Measurements from ENCODE around the gene ZFX.
"Not testable (repeated sequence)": the region's sequence is repeated elsewhere in the genome, so short reads cannot be mapped to it uniquely, and the experiment has no call there.

Gene ZFX

DNA sequence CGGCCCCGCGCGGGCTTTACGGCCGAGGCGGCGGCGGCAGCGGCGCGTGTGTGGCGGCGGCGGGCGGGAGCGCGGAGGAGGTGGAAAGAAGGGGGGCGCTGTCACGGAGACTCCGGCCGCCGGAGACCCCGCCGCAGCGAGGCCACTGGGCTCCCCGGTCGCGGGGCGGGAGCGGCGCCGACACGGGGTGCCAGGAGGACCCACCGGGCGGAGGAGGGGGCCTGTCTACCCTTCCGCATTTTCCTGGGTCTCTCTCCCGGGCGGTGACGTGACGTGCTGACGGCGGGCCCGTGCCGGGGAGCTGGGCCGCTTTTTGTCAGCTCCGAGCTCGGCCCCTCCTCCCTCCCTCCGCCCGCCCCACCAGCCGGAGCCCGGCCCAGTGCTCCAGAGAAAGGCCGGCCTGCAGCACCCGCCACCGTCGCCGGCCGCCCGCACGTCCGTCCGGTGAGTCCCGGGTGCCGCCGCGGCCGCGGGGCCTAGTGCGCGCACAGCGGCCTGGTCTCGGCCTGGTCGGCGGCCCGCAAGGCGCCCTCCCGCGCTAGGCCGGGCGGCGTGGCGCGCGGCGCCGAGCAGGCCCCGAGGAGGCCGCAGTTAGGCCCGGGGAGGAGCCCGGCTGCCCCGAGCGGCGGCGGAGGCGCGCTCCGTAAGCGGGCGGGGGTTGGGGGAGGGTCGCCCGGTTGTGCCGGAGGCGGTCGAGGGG, at the start of gene ZFX:
Gene ZFX (plus strand): TSS at position 379 of the 700 bp plus-strand sequence. CDS start 23,014 bp downstream, outside the sequence.
- no peak for DNase-seq

DNA sequence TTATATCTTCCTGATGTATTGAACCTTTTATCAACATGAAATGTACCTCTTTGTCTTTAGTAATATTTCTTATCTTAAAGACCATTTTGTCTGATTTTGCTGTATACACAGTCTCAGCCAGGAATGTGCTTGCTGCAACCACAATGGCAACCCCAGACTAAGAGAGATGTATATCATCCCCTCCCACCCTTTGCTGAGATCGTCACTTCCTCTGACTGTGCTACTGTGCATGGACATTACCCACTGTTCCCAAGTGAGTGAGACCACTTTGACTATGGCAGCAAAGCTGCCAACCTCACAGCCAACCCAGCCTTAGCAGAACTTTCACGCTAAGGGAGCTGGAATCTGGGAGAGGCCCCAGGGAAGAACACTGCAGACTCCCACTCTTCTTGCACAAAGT, 48.8 kb upstream of the ZFX start:
- DNase-seq, result no peak

DNA sequence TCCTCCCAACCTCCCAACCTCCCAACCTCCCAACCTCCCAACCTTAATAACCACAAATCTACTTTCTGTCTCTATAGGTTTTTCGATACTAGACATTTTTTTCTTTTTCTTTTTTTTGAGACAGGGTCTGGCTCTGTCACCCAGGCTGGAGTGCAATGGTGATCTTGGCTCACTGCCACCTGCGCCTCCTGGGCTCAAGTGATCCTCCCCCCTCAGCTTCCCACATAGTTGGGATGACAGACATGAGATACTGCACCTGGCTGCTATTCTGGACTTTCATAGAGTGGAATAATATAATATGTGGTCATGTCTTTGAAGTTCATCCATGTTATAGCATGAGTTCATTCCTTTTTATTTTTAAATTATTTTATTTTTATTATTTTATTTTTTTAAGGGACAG, 39.5 kb upstream of the ZFX start:
- no peak for DNase-seq

DNA sequence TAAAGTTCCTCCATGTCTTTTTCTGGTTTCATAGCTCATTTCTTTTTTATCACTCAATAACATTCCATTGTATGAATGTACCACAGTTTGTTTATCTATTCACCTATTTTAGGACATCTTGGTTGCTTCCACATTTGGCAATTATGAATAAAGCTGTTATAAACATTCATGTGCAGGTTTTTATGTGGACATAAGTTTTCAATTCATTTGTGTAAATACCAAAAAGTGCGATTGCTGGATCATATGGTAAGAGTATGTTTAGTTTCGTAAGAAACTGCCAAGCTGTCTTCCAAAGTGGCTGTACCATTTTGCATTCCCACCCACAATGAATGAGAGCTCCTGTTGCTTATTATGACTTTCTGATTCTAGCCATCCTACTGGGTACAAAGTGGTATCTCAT, 36.3 kb upstream of the ZFX start:
- no peak for DNase-seq

DNA sequence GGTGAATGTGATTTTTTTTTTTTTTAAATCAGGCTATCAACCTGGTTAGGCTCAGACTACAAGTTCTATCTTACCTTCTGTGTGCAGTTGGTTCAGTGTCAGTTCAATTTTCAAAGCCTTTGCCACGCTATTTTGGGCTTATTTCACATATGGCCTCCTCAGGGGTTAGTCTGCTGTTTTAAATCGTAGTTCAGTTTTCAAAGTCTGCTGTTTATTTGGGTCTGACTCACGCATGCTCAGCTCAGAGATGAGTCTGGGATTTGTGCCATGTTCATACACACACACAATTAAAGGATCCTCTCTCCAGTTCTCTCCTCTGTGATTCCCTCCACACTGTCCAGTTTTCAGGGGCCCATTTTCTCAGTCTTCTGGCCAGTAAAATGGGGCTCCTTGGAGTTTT, 32.3 kb upstream of the ZFX start:
- DNase-seq, result no peak

DNA sequence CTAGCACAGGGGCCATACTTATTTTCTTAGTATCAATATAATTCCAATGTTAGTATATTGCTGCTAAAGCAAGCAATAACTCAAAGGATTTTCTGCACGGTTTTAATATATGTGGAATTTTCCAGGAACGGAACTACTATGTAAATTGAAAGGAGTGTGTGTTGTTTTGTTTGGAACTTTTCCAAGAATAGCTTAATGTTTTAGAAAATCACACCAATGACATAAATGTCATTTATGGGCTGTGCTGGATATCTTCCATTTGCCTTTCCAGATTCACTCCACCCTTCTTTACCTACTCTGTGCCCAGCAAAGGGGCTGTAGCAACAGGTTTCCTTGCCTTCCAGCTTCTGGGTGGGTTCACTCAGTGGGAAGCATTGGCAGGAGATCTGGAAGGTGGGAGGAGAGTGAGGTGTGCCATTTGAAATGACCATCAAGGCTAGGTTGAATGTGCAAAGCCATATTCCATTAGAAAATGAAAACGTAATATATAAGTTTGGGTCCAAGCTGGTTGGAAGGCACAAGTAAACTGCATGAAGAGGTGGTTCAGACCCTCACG, 25.2 kb upstream of the ZFX start:
- DNase-seq, result no peak

DNA sequence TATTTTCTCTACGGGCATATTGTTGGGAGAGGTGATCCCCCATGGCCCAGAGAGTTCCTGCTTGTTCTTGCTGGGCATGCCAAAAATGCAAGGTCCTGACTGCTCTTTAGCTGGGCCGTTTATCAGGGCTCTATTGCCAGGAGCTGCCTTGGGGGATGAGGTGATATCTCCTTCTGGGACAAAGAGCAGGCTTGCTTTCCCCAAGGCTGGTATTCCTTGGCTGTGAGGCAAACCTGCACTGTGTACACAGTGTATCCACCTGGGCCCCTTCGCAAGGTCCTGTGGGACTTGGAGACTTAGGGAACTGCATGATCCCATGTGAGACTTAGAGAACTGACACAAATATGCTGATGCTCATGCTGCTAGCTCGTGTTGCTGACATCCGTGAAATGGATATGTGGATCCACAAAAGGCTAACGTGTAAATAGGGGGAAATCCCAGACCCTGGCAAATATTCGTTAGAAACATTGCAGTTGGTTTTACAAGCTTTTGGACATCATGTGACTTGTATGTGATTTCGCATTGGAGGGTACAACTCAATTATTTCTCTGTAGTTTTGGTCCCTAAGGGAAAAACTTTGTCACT, 24.4 kb upstream of the ZFX start:
- no peak for DNase-seq

DNA sequence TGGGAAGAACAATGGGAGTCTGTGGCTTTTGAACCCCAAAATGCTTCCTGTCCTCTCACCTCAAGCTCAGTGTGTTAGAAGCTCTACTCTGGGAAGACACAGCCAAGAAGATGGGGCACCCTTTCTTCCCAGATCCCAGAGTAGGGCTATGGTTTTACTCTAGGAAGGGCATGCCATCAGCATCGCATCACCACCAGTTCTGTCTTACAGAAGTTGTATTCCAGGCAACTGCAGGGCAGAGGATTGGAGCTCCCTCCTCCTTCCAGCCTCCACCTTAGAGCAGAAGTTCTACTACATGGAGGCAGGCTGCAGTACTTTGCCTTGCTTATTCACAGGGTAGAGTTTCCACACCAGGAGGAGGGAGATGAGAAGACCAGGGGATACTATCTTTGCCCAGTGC, 18.1 kb upstream of the ZFX start:
- no peak for DNase-seq

DNA sequence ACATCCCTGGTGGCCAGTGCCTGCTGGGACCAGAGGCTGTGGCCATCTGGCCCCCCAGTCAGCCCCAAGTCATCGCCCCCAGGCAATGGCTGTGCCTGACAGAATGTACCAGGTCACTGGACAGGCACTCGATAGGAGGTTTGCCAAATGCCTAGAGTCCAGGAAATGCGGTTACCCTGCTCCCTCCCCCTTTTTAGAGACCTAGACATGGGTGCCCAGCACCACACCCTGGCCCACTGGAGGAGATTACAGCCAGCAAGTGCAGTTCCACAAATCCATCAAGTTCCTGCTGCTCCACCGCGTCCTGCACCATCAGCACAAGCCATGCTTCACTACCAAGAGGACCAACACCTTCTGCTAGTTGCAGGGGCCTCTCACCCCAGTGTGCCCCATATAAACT, 16.2 kb upstream of the ZFX start:
- DNase-seq, result no peak

DNA sequence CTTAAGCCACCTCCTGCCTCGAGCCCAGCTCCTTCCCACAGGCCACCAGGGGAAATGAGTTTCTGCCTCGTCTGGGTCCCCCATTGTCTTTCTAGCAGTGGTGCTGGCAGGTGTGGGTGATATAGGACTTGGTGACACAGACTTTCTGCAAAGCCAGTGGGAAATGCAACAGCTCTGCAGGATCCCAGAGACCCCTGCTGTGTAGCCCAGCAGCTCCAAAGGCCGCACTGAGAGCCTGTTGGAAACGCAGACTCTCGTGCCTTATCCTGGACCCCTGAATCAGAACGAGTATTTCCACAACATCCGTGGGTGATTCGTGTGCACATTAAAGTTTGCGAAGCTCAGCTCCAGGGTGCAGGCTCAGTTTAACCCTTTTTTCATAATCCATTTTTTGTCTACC, 13.8 kb upstream of the ZFX start:
- not testable (repeated sequence) for DNase-seq

DNA sequence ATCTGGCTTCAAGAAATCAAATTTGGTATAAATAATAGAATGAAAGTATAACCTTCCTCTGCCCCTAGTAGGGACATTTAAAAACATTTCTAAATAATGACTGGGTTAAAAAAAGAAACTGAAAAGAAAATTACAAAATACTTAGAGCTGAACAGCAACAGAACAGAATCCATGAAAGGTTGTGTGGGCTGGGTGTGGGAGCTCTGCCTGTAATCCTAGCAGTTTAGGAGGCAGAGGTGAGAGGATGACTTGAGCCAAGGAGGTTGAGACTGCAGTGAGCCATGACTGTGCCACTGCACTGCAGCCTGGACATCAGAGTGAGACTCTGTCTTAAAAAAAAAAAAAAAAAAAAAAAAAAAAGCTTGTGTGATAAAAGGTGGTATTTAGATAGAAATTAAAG, 12.3 kb upstream of the ZFX start:
- DNase-seq, result no peak

DNA sequence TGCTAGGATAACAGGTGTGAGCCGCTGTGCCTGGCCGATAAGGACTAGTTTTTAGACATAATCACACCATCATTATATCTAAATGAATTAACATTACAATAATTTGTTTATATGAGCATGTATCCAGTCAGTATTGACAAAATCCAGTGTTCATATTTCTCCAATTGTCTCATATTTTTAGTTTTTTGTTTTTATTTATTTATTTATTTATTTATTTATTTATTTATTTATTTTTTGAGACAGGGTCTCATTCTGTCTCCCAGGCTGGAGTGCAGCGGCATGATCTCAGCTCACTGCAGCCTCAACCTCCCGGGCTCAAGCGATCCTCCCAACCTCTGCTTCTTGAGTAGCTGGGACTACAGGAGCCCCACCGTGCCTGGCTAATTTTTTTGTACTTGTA, 5.5 kb upstream of the ZFX start:
- DNase-seq, result not testable (repeated sequence)

DNA sequence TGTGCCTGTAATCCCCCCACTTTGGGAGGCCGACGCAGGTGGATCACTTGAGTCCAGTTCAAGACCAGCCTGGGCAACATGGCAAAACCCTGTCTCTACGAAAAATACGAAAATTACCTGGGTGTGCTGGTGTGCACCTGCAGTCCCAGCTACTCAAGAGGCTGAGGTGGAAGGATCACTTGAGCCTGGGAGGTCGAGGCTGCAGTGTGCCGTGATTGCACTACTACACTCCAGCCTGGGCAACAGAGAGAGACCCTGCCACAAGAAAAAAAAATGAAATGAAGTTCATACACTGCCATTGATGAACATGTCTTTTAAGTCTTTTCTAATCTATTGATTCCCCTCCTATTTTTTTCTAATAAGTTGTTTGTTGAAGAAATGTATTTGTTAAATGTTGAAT, 5.0 kb upstream of the ZFX start:
- no peak for DNase-seq

DNA sequence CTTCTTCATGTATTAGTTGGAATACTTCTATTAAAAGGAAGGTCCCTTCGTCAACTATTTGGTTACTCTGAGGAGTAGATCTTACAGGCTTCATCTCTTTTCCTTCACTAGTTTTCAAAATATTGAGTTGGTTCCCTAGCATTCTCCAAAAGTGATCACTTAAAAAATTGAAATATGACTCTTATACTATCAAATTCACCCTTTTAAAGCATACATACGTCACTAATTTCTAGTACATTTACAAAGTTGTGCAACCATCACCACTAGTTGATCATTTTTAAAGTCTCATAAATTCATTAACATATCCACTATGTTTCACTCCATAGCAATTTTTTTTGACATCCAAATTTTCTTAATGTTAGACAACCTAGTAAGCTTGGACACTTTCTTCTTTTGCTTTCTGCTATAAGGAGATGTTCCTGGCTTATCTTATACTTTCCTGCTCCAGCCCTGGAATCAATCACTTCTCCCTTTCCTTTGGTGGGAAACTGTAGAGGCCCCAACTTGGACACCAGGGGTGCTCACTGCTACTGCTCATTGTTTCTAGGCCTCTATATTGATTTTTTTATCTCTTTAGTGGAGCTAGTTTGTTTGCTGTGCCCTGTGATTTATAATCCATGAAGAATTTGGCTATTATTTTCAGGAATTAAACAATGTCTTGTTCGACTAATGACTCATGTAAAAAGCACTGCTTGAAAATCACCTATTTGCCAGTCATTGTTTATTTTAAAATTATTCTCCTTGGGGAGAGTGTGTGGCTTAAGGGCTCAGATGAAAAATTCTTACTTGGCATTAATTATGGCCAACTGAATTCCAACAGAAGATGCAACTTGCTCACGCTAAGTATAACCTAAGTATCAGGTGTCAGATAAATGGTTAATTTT, 4.0 kb upstream of the ZFX start:
- no peak for DNase-seq

DNA sequence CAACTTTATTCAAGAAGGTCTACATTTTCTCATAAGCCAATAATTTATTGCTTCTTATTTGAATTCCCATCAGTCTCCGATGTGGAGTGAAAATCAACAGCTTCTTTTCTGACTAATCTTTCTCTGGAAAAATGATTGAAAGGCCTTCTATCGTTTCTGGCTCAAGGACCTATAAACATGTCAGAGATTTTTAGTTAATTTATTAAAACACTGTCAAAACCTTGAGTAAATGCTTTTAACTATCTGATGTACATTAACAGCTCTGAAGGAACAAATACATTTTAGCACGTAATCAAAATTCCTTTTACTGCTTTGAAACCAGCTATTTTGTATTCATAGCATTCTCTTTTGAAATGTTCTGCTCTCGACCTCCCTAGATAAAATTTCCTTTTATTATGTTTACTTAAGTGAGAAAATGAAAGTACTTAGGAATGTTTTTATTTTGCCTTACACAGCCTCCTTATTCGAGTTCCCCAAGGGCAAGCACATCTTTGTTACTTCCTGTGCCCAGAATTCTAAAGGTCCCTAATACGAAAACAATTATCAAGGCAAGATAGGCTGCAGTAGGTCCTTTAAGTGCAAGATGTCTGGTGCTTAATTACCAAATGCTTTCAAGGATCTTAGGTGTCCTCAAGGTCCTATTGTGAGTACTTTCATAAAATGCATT, 3.1 kb upstream of the ZFX start:
- no peak for DNase-seq

DNA sequence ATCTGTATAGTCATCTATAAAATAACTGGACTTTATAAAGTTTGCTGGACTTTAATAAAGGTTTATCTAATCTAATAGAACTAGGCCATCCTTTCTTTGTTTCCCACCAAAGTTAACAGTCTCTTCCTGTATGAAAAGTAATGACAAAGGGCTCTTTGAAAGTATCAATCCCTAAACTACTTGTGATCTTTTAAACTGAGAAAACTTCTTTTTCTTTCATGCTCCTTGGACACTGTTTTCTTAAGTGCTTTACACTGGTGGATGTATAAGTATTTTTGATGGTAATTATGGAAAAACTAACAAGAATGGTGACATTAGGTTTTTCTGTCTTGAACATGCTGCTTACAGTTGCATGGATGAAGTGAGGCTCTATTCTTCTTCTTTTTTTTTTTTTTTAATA, 2.4 kb upstream of the ZFX start:
- DNase-seq, result no peak

DNA sequence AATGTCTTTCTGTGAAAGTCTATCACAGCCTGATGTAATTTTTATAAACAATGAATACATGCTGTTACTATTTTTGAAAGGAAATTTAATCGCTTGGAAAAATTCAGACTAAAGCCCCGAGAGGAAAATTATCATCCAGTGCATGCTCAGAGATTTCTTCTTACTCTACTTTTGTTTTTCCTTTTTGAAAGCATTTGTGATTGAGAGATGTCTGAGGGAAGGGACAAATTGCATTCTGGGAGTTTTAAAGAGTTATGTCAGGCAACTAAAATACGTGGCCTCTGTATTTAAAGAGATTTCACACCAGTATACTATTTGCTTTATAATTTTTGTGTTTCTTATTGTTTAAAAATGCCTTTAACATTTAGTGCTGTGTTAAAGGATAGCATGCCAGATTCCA, 1.4 kb upstream of the ZFX start:
- no peak for DNase-seq

DNA sequence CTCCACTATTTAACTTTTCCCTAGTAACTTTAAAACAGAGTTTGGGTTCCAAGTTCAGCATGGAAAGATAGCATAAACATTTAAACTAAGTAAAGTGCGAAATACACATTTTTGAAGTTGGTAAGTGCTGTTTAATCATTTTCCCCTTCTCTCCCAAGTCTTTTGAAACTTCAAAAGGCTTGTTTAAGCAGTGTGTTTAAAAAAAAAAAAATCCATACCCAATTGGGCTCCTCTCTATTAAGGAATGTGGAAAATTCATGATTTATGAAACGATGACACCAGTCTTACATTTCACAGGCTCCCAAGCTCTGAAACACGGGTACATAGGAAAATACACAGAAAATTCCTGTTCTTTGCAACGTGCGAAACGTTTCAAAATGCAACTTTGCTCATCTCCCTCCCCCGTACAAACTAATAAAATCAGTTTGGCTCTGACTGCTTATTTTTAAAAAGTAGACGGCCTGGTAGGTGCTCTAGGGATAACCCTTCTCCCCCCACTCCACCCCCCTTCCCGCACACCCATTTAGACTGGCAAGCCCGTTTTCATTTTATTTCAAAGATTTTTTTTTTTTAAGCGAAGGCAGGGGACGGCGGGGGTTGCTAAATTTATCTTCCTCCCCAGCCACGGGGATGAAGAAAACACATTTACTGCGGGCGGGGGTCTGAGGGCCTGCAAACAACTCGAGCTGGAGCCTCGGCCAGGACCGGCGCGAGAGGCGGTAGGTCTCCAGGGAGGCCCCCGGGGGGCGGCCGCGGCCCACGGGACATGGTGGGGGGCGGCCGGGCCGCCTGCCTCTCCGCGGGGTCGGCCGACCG, 786 bp upstream of the ZFX start:
- DNase-seq, result no peak

DNA sequence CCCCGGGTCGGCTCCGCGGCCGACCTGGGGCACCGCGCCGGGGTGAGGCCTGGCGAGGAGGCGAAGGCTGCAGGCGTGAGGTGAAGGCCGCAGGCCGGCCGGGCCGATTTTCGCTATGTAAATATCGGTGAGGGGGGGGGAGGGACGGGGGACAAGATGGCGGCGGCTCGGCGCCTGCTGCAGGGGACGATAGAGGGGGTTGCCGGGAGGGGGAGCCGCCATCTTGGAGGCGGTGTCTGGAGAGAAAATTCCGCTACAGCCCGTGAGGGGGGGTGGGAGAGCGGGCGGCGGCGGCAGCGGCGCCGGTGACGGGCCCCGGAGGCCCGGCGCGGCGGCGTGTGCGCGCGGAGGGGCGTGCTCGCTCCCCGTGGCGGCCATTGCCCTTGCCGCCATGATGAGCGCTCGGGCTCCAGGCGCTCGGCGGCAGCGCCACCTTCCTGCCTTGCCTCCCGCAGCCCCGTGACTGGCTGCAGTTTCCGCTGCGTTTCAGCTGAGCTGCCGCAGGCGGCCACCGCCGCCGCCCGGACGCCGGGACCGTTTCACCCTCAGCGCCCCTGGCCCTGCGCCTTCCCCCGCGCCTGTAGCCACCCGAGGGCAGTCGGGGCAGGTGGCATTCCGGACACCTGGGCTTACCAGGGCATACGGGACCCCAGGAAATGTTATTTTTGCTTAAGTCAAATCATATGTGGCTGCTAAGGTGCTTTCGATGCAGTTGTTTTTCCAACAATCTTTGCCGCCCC, 692 bp downstream of the ZFX start:
- peak; percentile 83 for DNase-seq

DNA sequence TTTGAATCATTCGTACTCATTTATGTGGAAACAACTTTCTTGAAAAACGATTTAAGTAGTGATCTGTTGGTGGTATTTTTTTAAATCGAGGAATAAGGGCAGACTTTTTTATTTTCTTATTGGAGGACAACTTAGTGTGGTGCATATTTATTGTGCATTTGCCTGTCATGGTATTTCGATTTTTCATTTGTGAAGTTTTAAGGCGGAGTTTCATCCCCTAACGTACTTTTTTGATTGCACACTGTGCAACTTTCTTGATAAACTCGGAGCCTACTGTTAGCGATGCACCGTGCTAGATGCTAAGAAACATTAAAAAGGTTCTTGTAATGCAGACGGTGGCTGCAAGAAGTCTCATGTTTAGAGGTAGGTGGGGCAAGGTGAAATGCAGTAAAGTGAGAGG, 1.4 kb downstream of the ZFX start:
- no peak for DNase-seq

DNA sequence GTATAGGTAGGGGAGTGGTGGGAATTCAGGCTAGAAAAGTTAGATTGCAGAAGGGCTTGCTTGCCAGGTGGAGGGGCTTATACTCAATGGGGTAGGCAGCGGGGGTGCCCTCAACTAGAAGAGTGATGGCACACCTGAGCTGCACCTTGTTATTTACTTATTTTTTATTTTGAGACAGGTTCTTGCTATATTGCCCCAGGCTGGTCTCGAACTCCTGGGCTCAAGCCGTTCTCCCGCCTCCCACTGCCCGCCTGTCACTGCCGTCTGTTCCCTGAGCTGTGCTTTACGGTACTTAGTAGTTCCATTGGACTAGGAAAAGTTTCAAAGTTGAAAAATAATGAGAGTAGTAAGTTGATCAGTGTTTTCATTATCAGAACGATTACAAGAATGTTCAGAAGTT, 2.0 kb downstream of the ZFX start:
- no peak for DNase-seq

All from NCI-H2107 (cell line).